ENCODE results near the gene NGFR.

The NGFR gene

DNA sequence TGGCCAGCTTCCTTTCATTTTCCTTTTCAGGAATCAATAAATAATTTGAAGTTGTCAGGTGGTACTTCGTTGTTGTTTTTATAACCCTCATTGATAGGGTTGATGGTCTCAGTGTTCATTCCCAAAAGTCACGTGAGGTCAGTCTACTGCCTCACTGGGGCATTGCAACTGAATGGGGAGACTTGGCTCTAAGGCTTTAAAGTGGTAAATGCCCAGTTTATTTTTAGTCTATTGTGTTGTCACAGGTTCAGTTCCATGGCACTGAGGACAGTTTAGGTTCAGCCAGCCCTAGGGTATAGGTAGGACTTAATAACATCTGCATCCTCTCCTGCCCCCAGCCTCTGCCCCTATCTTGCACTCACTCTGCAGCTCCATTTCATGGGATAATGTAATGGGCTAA lies 33.5 kb upstream of the NGFR start:
- Histone ChIP-seq H3K4me3 (ENCODE audit: low read depth, low read length) (no peak overlapping the region), H3K27ac (no peak overlapping the region), H3K27me3 (ENCODE audit: control insufficient read depth, insufficient read depth, low read length) (no peaks in the 10 kb centered on the region), H2AFZ (no peak overlapping the region), H3K9me3 (ENCODE audit: control insufficient read depth, low read length) (no peaks in the 10 kb centered on the region), H3K4me1 (no peaks in the 10 kb centered on the region), H3K36me3 (ENCODE audit: control insufficient read depth, insufficient read depth, low read length) (no peaks in the 10 kb centered on the region), H3K9ac (no peak overlapping the region), H3K79me2 (no peaks in the 10 kb centered on the region), H3K4me2 (ENCODE audit: low read length) (no peak overlapping the region)
- TF ChIP-seq, protein P1, sequence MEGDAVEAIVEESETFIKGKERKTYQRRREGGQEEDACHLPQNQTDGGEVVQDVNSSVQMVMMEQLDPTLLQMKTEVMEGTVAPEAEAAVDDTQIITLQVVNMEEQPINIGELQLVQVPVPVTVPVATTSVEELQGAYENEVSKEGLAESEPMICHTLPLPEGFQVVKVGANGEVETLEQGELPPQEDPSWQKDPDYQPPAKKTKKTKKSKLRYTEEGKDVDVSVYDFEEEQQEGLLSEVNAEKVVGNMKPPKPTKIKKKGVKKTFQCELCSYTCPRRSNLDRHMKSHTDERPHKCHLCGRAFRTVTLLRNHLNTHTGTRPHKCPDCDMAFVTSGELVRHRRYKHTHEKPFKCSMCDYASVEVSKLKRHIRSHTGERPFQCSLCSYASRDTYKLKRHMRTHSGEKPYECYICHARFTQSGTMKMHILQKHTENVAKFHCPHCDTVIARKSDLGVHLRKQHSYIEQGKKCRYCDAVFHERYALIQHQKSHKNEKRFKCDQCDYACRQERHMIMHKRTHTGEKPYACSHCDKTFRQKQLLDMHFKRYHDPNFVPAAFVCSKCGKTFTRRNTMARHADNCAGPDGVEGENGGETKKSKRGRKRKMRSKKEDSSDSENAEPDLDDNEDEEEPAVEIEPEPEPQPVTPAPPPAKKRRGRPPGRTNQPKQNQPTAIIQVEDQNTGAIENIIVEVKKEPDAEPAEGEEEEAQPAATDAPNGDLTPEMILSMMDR (IDR thresholded peaks at IDR 0.05), result no peak

- Histone ChIP-seq H2AFZ (no peak overlapping the region), H3K36me3 (ENCODE audit: control insufficient read depth, insufficient read depth, low read length) (no peaks in the 10 kb centered on the region), H3K27me3 (ENCODE audit: control insufficient read depth, insufficient read depth, low read length) (no peaks in the 10 kb centered on the region), H3K4me2 (ENCODE audit: low read length) (no peak overlapping the region), H3K9ac (no peak overlapping the region), H3K9me3 (ENCODE audit: control insufficient read depth, low read length) (no peaks in the 10 kb centered on the region), H3K4me1 (no peaks in the 10 kb centered on the region), H3K79me2 (no peaks in the 10 kb centered on the region), H3K4me3 (ENCODE audit: low read depth, low read length) (no peak overlapping the region), H3K27ac (no peak overlapping the region)
- TF ChIP-seq, protein P1 (IDR thresholded peaks at IDR 0.05), result no peak
Observed at GRCh38 chr17:49464049-49464448, 31.0 kb upstream of the NGFR start.

DNA sequence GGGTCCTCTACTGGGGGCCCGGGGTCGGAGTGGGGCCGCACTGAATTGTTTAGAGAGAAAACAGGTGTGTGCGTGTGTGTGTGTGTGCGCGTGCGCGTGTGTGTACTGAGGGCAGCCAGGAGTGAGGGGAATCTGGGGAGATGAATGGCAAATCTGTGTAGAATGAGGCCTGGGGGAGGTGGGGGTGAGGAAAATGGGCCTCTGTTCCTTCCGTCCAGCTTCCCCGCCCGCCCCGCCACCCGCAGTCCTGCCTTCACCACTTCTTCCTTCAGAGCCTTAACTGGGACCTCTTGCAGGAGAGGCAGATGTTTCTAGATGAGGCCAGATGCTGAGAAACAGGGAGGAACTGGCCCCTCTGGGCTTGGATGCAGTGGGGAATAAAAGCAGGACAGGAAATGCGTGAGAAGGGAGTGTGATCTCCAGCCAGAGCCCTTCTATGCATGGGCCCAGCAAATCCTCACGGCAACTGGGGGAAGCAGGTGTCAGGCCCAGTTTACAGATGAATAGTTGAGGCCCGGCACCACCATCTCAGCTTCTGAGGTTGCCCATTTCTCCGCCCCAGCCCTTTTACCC lies 29.7 kb upstream of the NGFR start:
- H3K9ac ChIP-seq, result no peak overlapping the region
- H3K27me3 ChIP-seq (ENCODE audit: control insufficient read depth, insufficient read depth, low read length), result no peaks in the 10 kb centered on the region

GRCh38 chr17:49466436-49466835 lies 28.7 kb upstream of the NGFR start:
- H3K9me3 ChIP-seq (ENCODE audit: control insufficient read depth, low read length), result no peaks in the 10 kb centered on the region
- TF ChIP-seq, protein P1 (IDR thresholded peaks at IDR 0.05), result no peak
- no peak overlapping the region for H2AFZ ChIP-seq
- no peaks in the 10 kb centered on the region for H3K27me3 ChIP-seq (ENCODE audit: control insufficient read depth, insufficient read depth, low read length)
- H3K36me3 ChIP-seq (ENCODE audit: control insufficient read depth, insufficient read depth, low read length), result no peaks in the 10 kb centered on the region
- H3K4me2 ChIP-seq (ENCODE audit: low read length), result no peak overlapping the region
- H3K4me1 ChIP-seq, result no peaks in the 10 kb centered on the region
- no peak overlapping the region for H3K9ac ChIP-seq
- H3K27ac ChIP-seq, result no peak overlapping the region
- H3K79me2 ChIP-seq, result no peaks in the 10 kb centered on the region
- H3K4me3 ChIP-seq (ENCODE audit: low read depth, low read length), result no peak overlapping the region

More for the DNA sequence above, 29.7 kb upstream of the NGFR start:
- H2AFZ ChIP-seq, result no peak overlapping the region
- no peaks in the 10 kb centered on the region for H3K9me3 ChIP-seq (ENCODE audit: control insufficient read depth, low read length)
- TF ChIP-seq, protein P1 (IDR thresholded peaks at IDR 0.05), result no peak
- H3K4me3 ChIP-seq (ENCODE audit: low read depth, low read length), result no peak overlapping the region
- no peaks in the 10 kb centered on the region for H3K4me1 ChIP-seq
- no peaks in the 10 kb centered on the region for H3K79me2 ChIP-seq
- no peak overlapping the region for H3K27ac ChIP-seq
- H3K36me3 ChIP-seq (ENCODE audit: control insufficient read depth, insufficient read depth, low read length), result no peaks in the 10 kb centered on the region
- H3K4me2 ChIP-seq (ENCODE audit: low read length), result no peak overlapping the region

DNA sequence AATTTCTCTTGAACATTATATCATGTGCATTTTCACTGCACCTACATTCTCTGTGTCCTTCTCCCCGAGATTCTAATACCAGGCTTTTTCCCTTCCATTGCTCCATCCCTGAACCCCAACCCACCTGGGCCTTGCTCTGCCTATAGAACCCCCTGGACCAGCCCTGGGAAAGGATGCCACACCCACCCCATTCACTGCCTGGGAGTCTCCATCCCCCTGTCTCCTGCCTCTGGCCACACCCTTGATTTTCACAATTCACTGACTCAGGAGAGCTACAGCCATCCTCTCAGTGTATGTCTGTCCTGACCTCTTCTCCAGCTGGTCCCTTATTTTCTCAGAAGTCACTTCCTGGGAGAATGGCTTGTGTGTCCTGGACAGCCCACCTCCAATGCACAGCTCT lies 27.9 kb upstream of the NGFR start:
- Histone ChIP-seq H3K27ac (no peak overlapping the region), H3K36me3 (ENCODE audit: control insufficient read depth, insufficient read depth, low read length) (no peaks in the 10 kb centered on the region), H3K9ac (no peak overlapping the region), H3K4me2 (ENCODE audit: low read length) (no peak overlapping the region), H3K4me3 (ENCODE audit: low read depth, low read length) (no peak overlapping the region), H3K9me3 (ENCODE audit: control insufficient read depth, low read length) (no peaks in the 10 kb centered on the region), H3K79me2 (no peaks in the 10 kb centered on the region), H2AFZ (no peak overlapping the region), H3K27me3 (ENCODE audit: control insufficient read depth, insufficient read depth, low read length) (no peaks in the 10 kb centered on the region), H3K4me1 (peaks cover 3% of the 10 kb centered on the region)
- TF ChIP-seq, protein P1 (IDR thresholded peaks at IDR 0.05), result no peak

Data from parathyroid adenoma (tissue), 2 donors.